GM11168 (cell line): Measurements from ENCODE around the gene ZNF618.
"Not testable (repeated sequence)": the region's sequence is repeated elsewhere in the genome, so short reads cannot be mapped to it uniquely, and the experiment has no call there.

Source experiments
- in situ Hi-C: fragments of 300-500 bp; cut with MboI; formaldehyde crosslinking; loops from one replicate; pipeline ENCODE4 v1.12.0; 2022; ENCODE audit warnings: low sequenced_read_pairs; ENCODE audit not compliant: unreplicated experiment

The ZNF618 gene

GRCh38 chr9:114031948-114032840 lies 156.1 kb downstream of the ZNF618 start:
- in situ Hi-C loops: no loop called here

GRCh38 chr9:114033397-114034103 lies 157.4 kb downstream of the ZNF618 start:
- in situ Hi-C loops: no loop called here

- in situ Hi-C loops: no loop called here
These were observed 158.1 kb downstream of the ZNF618 start for GRCh38 chr9:114034196-114034595.

GRCh38 chr9:114034661-114035062 lies 158.6 kb downstream of the ZNF618 start:
- in situ Hi-C loops: no loop called here

- in situ Hi-C loops: no loop called here
These were observed 159.2 kb downstream of the ZNF618 start for GRCh38 chr9:114035221-114035844.

GRCh38 chr9:114035845-114036801 lies 160.0 kb downstream of the ZNF618 start:
- in situ Hi-C loops: no loop called here

- in situ Hi-C loops: no loop called here
These were observed 161.1 kb downstream of the ZNF618 start for GRCh38 chr9:114037249-114037648.

GRCh38 chr9:114037961-114038723 lies 162.0 kb downstream of the ZNF618 start:
- in situ Hi-C loops: no loop called here

- in situ Hi-C loops: no loop called here
These were observed 162.7 kb downstream of the ZNF618 start for GRCh38 chr9:114038724-114039313.

- in situ Hi-C loops: no loop called here
These were observed 163.4 kb downstream of the ZNF618 start for GRCh38 chr9:114039484-114039883.

- in situ Hi-C loops: not testable (repeated sequence)
These were observed 167.6 kb downstream of the ZNF618 start for GRCh38 chr9:114043660-114044059.

GRCh38 chr9:114046237-114046755 lies 170.2 kb downstream of the ZNF618 start:
- in situ Hi-C loops: no loop called here

- in situ Hi-C loops: no loop called here
These were observed 170.8 kb downstream of the ZNF618 start for GRCh38 chr9:114046875-114047274.

GRCh38 chr9:114047717-114048116 lies 171.6 kb downstream of the ZNF618 start:
- in situ Hi-C loops: no loop called here

GRCh38 chr9:114048533-114049415 lies 172.7 kb downstream of the ZNF618 start:
- in situ Hi-C loops: no loop called here

- in situ Hi-C loops: no loop called here
These were observed 173.5 kb downstream of the ZNF618 start for GRCh38 chr9:114049441-114050225.

- in situ Hi-C loops: no loop called here
These were observed 174.1 kb downstream of the ZNF618 start for GRCh38 chr9:114050226-114050568.
